Measurements from ENCODE around the gene CCDC146. TPM values are rescaled to one million over a fixed set of nuclear protein-coding genes. Genes with fewer than 3 reads are reported as not detected.

Gene CCDC146
- total and polyA plus RNA-seq, 10 of the 15 experiments (the other 5 are each of a cell fraction or from before 2014, with no cell fraction given): 0.28 to 5.3 (median 1.3) TPM

- TF ChIP-seq NBN (IDR thresholded peaks at IDR 0.05) (no peak), RCOR1 (conservative IDR thresholded peaks at IDR 0.05; ENCODE audit: low read depth, low read length) (no peak), ZZZ3 (IDR thresholded peaks at IDR 0.05; ENCODE audit: control insufficient read depth, insufficient read length, low read depth) (no peak), HDAC6 (IDR thresholded peaks at IDR 0.05; ENCODE audit: unreplicated experiment) (no peak), CEBPZ (IDR thresholded peaks at IDR 0.05; ENCODE audit: low read depth, low read length) (no peak), E4F1 (IDR thresholded peaks at IDR 0.05; ENCODE audit: borderline replicate concordance, partially characterized antibody) (no peak), BCL11A (IDR thresholded peaks at IDR 0.05; ENCODE audit: low read depth, low read length) (no peak), SUPT20H (IDR thresholded peaks at IDR 0.05; ENCODE audit: borderline replicate concordance, control insufficient read depth, low read depth, low read length) (no peak)
- TF ChIP-seq, protein P1, sequence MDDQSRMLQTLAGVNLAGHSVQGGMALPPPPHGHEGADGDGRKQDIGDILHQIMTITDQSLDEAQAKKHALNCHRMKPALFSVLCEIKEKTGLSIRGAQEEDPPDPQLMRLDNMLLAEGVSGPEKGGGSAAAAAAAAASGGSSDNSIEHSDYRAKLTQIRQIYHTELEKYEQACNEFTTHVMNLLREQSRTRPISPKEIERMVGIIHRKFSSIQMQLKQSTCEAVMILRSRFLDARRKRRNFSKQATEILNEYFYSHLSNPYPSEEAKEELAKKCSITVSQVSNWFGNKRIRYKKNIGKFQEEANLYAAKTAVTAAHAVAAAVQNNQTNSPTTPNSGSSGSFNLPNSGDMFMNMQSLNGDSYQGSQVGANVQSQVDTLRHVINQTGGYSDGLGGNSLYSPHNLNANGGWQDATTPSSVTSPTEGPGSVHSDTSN (IDR thresholded peaks at IDR 0.05; ENCODE audit: insufficient replicate concordance, low read depth, low read length): no peak
Observed at GRCh38 chr7:77306231-77307067, 184.0 kb downstream of the CCDC146 start (continued).

Measured in GM12878 (cell line).